Ovary (tissue), 3 donors: ENCODE data around the gene C16orf54.

Experiments used
- CTCF ChIP-seq, 3 donors: fragments of 450-650 bp in 2 of 3; fragments of 200-600 bp in 1 of 3; IDR thresholded peaks; one replicate each; pipeline versions ENCODE4 v1.5.1 to v1.8.0; 2016 to 2022; ENCODE audit warnings: antibody characterized with exemption in 3 of 3, mild to moderate bottlenecking in 1 of 3
- POLR2A ChIP-seq: fragments of 450-650 bp; IDR thresholded peaks from one replicate; pipeline ENCODE4 v1.6.1; 2017; ENCODE audit warnings: antibody characterized with exemption, mild to moderate bottlenecking, moderate library complexity
- donor health status: DM: no; HTN: no; CAD: no.

- no peak for TF ChIP-seq POLR2A
- no peak for TF ChIP-seq CTCF (IDR thresholded peaks at IDR 0.05)
These were observed 15.1 kb downstream of the C16orf54 start for GRCh38 chr16:29730649-29731048.
